K562 (cell line): ENCODE data around the gene ITGA3. TPM values are rescaled to one million over a fixed set of nuclear protein-coding genes. Genes with fewer than 3 reads are reported as not detected.
A peak's percentile ranks its signal among the peaks of the same experiment; 100 is the strongest.

Experiments used
- CREB1 ChIP-seq, 2 experiments: sonication (generic) in 1 of 2; formaldehyde crosslinking in 1 of 2; IDR thresholded peaks; 2 replicates each; pipeline versions ENCODE4 v1.6.1 to v1.8.0; 2012 to 2022; ENCODE audit warnings: inconsistent platforms in 1 of 2, mild to moderate bottlenecking in 1 of 2, missing genetic modification reagents in 1 of 2, moderate library complexity in 1 of 2
- DLX4 ChIP-seq: fragments of 250-450 bp; sonication (Bioruptor Pico); IDR thresholded peaks from 2 replicates; pipeline ENCODE4 v1.6.1; 2021; ENCODE audit warnings: mild to moderate bottlenecking
- E2F6 ChIP-seq, 2 experiments: IDR thresholded peaks; 2 replicates each; pipeline ENCODE4 v1.6.1; 2011; ENCODE audit warnings: borderline replicate concordance in 1 of 2, control low read depth in 1 of 2, low read depth in 1 of 2, low read length in 1 of 2, mild to moderate bottlenecking in 1 of 2, mixed read lengths in 1 of 2, moderate library complexity in 1 of 2; ENCODE audit not compliant: insufficient read depth in 1 of 2, insufficient read length in 1 of 2, poor library complexity in 1 of 2, severe bottlenecking in 1 of 2; ENCODE audit errors: extremely low read depth in 1 of 2
- FOXK2 ChIP-seq, 2 experiments: fragments of 450-650 bp; IDR thresholded peaks in 1 of 2; conservative IDR thresholded peaks in 1 of 2; 2 replicates each; pipeline ENCODE4 v1.6.1; 2016; ENCODE audit warnings: low read depth in 2 of 2, mild to moderate bottlenecking in 1 of 2
- FOXM1 ChIP-seq, 2 experiments: fragments of 450-650 bp in 1 of 2; sonication (generic) in 1 of 2; formaldehyde crosslinking in 1 of 2; IDR thresholded peaks; 2 replicates each; pipeline versions ENCODE4 v1.6.1 to v1.9.0; 2017 to 2022; ENCODE audit warnings: low read depth in 2 of 2, mild to moderate bottlenecking in 2 of 2, missing genetic modification reagents in 1 of 2, moderate library complexity in 1 of 2
- GABPB1 ChIP-seq: sonication (generic); formaldehyde crosslinking; IDR thresholded peaks from 2 replicates; pipeline ENCODE4 v1.8.0; 2022; ENCODE audit warnings: mild to moderate bottlenecking, missing genetic modification reagents
- MAZ ChIP-seq, 2 experiments: fragments of 450-650 bp in 1 of 2; sonication (generic) in 1 of 2; formaldehyde crosslinking; IDR thresholded peaks in 1 of 2; conservative IDR thresholded peaks in 1 of 2; 2 replicates each; pipeline versions ENCODE4 v1.4.0 to v1.5.0; 2020; ENCODE audit warnings: mild to moderate bottlenecking in 1 of 2, missing genetic modification reagents in 1 of 2
- NFYB ChIP-seq: IDR thresholded peaks from 2 replicates; pipeline ENCODE4 v1.6.1; 2011; ENCODE audit warnings: mild to moderate bottlenecking, moderate library complexity; ENCODE audit not compliant: insufficient read length; ENCODE audit errors: extremely low read depth
- PHF20 ChIP-seq: fragments of 450-650 bp; IDR thresholded peaks from 2 replicates; pipeline ENCODE4 v1.6.1; 2018; ENCODE audit not compliant: partially characterized antibody
- PHF8 ChIP-seq: fragments of 200-600 bp; sonication (generic); IDR thresholded peaks from 2 replicates; pipeline ENCODE4 v1.6.1; 2012; ENCODE audit warnings: mixed run types, mild to moderate bottlenecking, inconsistent platforms, low read length, moderate library complexity, borderline replicate concordance
- PML ChIP-seq: IDR thresholded peaks from 2 replicates; pipeline ENCODE4 v1.6.1; 2012; ENCODE audit warnings: low read length, inconsistent platforms
- RBM25 ChIP-seq: fragments of 200-400 bp; formaldehyde crosslinking; IDR thresholded peaks from 2 replicates; pipeline ENCODE4 v1.6.1; 2018; ENCODE audit warnings: low read length, low read depth, moderate library complexity; ENCODE audit not compliant: severe bottlenecking
- TFAP4 ChIP-seq: sonication (generic); formaldehyde crosslinking; IDR thresholded peaks from 2 replicates; pipeline ENCODE4 v1.8.0; 2022; ENCODE audit warnings: missing genetic modification reagents, mild to moderate bottlenecking, moderate library complexity, borderline replicate concordance
- THAP12 ChIP-seq: fragments of 250-450 bp; sonication (Bioruptor Pico); IDR thresholded peaks from 2 replicates; pipeline ENCODE4 v1.9.0; 2021; ENCODE audit warnings: mild to moderate bottlenecking, inconsistent platforms
- polyA plus RNA-seq, 8 experiments: library from polyadenylated mRNA; depleted of rRNA in 4 of 8; stranded (reverse) in 5 of 8; unstranded in 3 of 8; fragments of >200 nt; fragmentation: Nextera tagmentation in 2 of 8; fragmentation: Illumina TruSeq in 1 of 8; extraction: Ambion mirVana in 2 of 8; extraction: Trizol in 1 of 8; gene quantifications; 2 replicates each; pipeline versions ENCODE4 v1.2.1 to v1.2.3, GENCODE V29; 2011 to 2014; ENCODE audit warnings: inconsistent platforms in 1 of 8, missing spikeins in 1 of 8
- total RNA-seq, 7 experiments: library from RNA; depleted of rRNA in 6 of 7; stranded (reverse); fragments of >200 nt in 6 of 7; fragmentation: Illumina TruSeq in 2 of 7; extraction: Trizol in 2 of 7; gene quantifications; 2 replicates each; pipeline versions ENCODE4 v1.2.1 to v1.2.3, GENCODE V29; 2011 to 2021; ENCODE audit warnings: low replicate concordance in 1 of 7

The ITGA3 gene
- total and polyA plus RNA-seq, 9 of the 15 experiments (the other 6 are each of a cell fraction or from before 2014, with no cell fraction given), result 0.03 to 0.75 (median 0.14) TPM; not detected in 2

GRCh38 chr17:50094753-50095619 is 39.1 kb downstream of the ITGA3 start, which contains the start of gene PDK2 (continued):
- TF ChIP-seq FOXK2 (conservative IDR thresholded peaks at IDR 0.05 in 1 of 2, IDR thresholded peaks at IDR 0.05 in 1 of 2; ENCODE audit: low read depth in 2 of 2) (peak in 1 of 2 experiments; percentile 24; a peak in 1 of 4 replicates), CREB1 (IDR thresholded peaks at IDR 0.05) (no peak; the same call in 1 of the 2 replicates), CREB1 (CRISPR knock-in tag; IDR thresholded peaks at IDR 0.05) (0 out of 2 replicates have a peak, but pooled peaks have one; percentile 27), TFAP4 (peak; percentile 26; the same call in 1 of the 2 replicates), PML (no peak), PHF20 (peak; percentile 12), GABPB1 (CRISPR knock-in tag) (0 out of 2 replicates have a peak, but pooled peaks have one; percentile 40), DLX4 (CRISPR knock-in tag) (no peak), PHF8 (peak; percentile 28; the same call in 1 of the 2 replicates), E2F6 (IDR thresholded peaks at IDR 0.05; ENCODE audit: borderline replicate concordance in 1 of 2, extremely low read depth in 1 of 2, insufficient read depth in 1 of 2, insufficient read length in 1 of 2, low read depth in 1 of 2, low read length in 1 of 2, poor library complexity in 1 of 2, severe bottlenecking in 1 of 2) (peak; percentile 31 to 73), RBM25 (peak; percentile 96), THAP12 (CRISPR knock-in tag) (0 out of 2 replicates have a peak, but pooled peaks have one; percentile 19), FOXM1 (IDR thresholded peaks at IDR 0.05; ENCODE audit: low read depth) (peak; percentile 75), FOXM1 (CRISPR knock-in tag; IDR thresholded peaks at IDR 0.05; ENCODE audit: low read depth) (no peak), NFYB (peak; percentile 80), MAZ (CRISPR knock-in tag; conservative IDR thresholded peaks at IDR 0.05 in 1 of 2, IDR thresholded peaks at IDR 0.05 in 1 of 2) (peak in 1 of 2 experiments; percentile 64; a peak in 3 of 4 replicates)
- TF ChIP-seq, all 486 proteins: peak for 48
